Spleen (tissue), 11 donors: ENCODE results near the gene ADCY10. TPM values are rescaled to one million over a fixed set of nuclear protein-coding genes. Genes with fewer than 3 reads are reported as not detected.

ENCODE experiments used
- DNase-seq: peaks from one replicate; pipeline ENCODE4 v3.0.0-alpha.2; 2020
- H3K27ac ChIP-seq, 8 donors: fragments of 200-600 bp; sonication (generic) in 7 of 8; 1 replicate in 4 of 8; 2 replicates in 4 of 8; pipeline versions ENCODE4 v1.5.0 to v1.8.0; 2016 to 2021; ENCODE audit warnings: inconsistent platforms in 4 of 8, mild to moderate bottlenecking in 4 of 8, moderate library complexity in 1 of 8
- H3K27me3 ChIP-seq, 7 donors: fragments of 200-600 bp; sonication (generic) in 6 of 7; replicated peaks in 1 of 7; 1 replicate in 4 of 7; 2 replicates in 3 of 7; pipeline versions ENCODE4 v1.5.0 to v1.8.0; 2016 to 2021; ENCODE audit warnings: inconsistent platforms in 3 of 7, mild to moderate bottlenecking in 1 of 7
- H3K36me3 ChIP-seq, 6 donors: fragments of 200-600 bp; sonication (generic) in 5 of 6; 1 replicate in 4 of 6; 2 replicates in 2 of 6; pipeline versions ENCODE4 v1.5.0 to v1.8.0; 2016 to 2021; ENCODE audit warnings: inconsistent platforms in 2 of 6
- H3K4me1 ChIP-seq, 6 donors: fragments of 200-600 bp; sonication (generic) in 5 of 6; 1 replicate in 3 of 6; 2 replicates in 3 of 6; pipeline versions ENCODE4 v1.5.0 to v1.8.0; 2016 to 2021; ENCODE audit warnings: inconsistent platforms in 3 of 6
- H3K4me3 ChIP-seq, 8 donors: fragments of 200-600 bp; sonication (generic) in 7 of 8; 1 replicate in 4 of 8; 2 replicates in 4 of 8; pipeline versions ENCODE4 v1.5.0 to v1.8.0; 2016 to 2021; ENCODE audit warnings: inconsistent platforms in 4 of 8, mild to moderate bottlenecking in 4 of 8, moderate library complexity in 2 of 8
- H3K9me3 ChIP-seq, 8 donors: fragments of 200-600 bp; sonication (generic) in 7 of 8; 1 replicate in 4 of 8; 2 replicates in 4 of 8; pipeline versions ENCODE4 v1.5.0 to v1.8.0; 2016 to 2021; ENCODE audit warnings: inconsistent platforms in 4 of 8
- POLR2A ChIP-seq, 3 donors: fragments of 450-650 bp; IDR thresholded peaks; one replicate each; pipeline ENCODE4 v1.5.1; 2017; ENCODE audit warnings: antibody characterized with exemption in 3 of 3, mild to moderate bottlenecking in 1 of 3
- POLR2AphosphoS5 ChIP-seq, 3 donors: sonication (generic); formaldehyde crosslinking; IDR thresholded peaks; one replicate each; pipeline ENCODE4 v1.5.1; 2017; ENCODE audit warnings: antibody characterized with exemption in 3 of 3
- WGBS, 5 donors: extraction: QIAGEN DNeasy Blood & Tissue Kit in 3 of 5; methylation state at CpG; one replicate each; pipeline versions ENCODE4 v1.1.5 to v1.1.7; 2013 to 2018; 5-methylcytosine and 5-hydroxymethylcytosine counted together
- intact Hi-C: fragments of 100-400 bp; cut with DNase I; formaldehyde crosslinking; loops from one replicate; pipeline ENCODE4 v1.15.0; 2023; ENCODE audit warnings: low total_unique reads
- polyA plus RNA-seq, 3 donors: library from polyadenylated mRNA; stranded (reverse); fragments of 200-250 nt; gene quantifications; one replicate each; pipeline ENCODE4 v1.2.1, GENCODE V29; 2013
- total RNA-seq, 7 donors: library from RNA; depleted of rRNA in 3 of 7; stranded (reverse); fragments of >200 nt in 3 of 7; fragmentation: NEBNext Ultra II Directional in 4 of 7; extraction: Animal tissue kit (Norgen Biotek cat#: 25700) in 4 of 7; gene quantifications; one replicate each; pipeline versions ENCODE4 v1.1.0 to v1.2.1, GENCODE V29; 2016 to 2021
- TF ChIP-seq, protein P1 (sequence below), 11 experiments: fragments of 200-600 bp in 7 of 11; fragments of 450-650 bp in 4 of 11; sonication (generic) in 4 of 11; IDR thresholded peaks in 8 of 11; conservative IDR thresholded peaks in 3 of 11; 1 replicate in 7 of 11; 2 replicates in 4 of 11; pipeline versions ENCODE4 v1.4.0 to v1.8.0; 2016 to 2021; ENCODE audit warnings: antibody characterized with exemption in 11 of 11, inconsistent platforms in 4 of 11, mild to moderate bottlenecking in 1 of 11
- donor health status: healthy with polysubstance abuse.
- donor health status: DM: no; HTN: no; CAD: no; lungs with moderate emphysema.
- donor health status: DM: no; HTN: no; CAD: no.
- donor health status: Bipolar disorder and iron deficiency.
- donor health status: healthy.
- donor health status: DM: no; HTN: no; CAD: no.
- donor health status: DM: yes; HTN: yes; CAD: no.

Gene ADCY10
- total and polyA plus RNA-seq, 10 donors: 0.04 to 0.40 (median 0.16) TPM; not detected in 4

GRCh38 chr1:167829868-167830267 is 84.1 kb downstream of the ADCY10 start:
- intact Hi-C loops: no loop called here
- no peak for TF ChIP-seq POLR2AphosphoS5 (IDR thresholded peaks at IDR 0.05)
- TF ChIP-seq, protein P1, sequence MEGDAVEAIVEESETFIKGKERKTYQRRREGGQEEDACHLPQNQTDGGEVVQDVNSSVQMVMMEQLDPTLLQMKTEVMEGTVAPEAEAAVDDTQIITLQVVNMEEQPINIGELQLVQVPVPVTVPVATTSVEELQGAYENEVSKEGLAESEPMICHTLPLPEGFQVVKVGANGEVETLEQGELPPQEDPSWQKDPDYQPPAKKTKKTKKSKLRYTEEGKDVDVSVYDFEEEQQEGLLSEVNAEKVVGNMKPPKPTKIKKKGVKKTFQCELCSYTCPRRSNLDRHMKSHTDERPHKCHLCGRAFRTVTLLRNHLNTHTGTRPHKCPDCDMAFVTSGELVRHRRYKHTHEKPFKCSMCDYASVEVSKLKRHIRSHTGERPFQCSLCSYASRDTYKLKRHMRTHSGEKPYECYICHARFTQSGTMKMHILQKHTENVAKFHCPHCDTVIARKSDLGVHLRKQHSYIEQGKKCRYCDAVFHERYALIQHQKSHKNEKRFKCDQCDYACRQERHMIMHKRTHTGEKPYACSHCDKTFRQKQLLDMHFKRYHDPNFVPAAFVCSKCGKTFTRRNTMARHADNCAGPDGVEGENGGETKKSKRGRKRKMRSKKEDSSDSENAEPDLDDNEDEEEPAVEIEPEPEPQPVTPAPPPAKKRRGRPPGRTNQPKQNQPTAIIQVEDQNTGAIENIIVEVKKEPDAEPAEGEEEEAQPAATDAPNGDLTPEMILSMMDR (IDR thresholded peaks at IDR 0.05 in 8 of 11, conservative IDR thresholded peaks at IDR 0.05 in 3 of 11): no peak
- no peak for TF ChIP-seq POLR2A (IDR thresholded peaks at IDR 0.05)

GRCh38 chr1:167826127-167826526 is 87.8 kb downstream of the ADCY10 start:
- Histone ChIP-seq H3K4me3 (no peak overlapping the region), H3K9me3 (no peaks in the 10 kb centered on the region), H3K36me3 (no peaks in the 10 kb centered on the region), H3K27me3 (no peaks in the 10 kb centered on the region), H3K4me1 (no peaks in the 10 kb centered on the region), H3K27ac (no peak overlapping the region)
- DNase-seq: no peak
- no peak for TF ChIP-seq POLR2A (IDR thresholded peaks at IDR 0.05)
- TF ChIP-seq, protein P1 (IDR thresholded peaks at IDR 0.05 in 8 of 11, conservative IDR thresholded peaks at IDR 0.05 in 3 of 11): no peak
- WGBS, 5 donors: 69 to 92% (median 84%) methylated on average over 4 of the region's 4 CpGs
- intact Hi-C loops: no loop called here

More at GRCh38 chr1:167829868-167830267, 84.1 kb downstream of the ADCY10 start:
- DNase-seq: no peak
- 47 to 50% (median 48%) methylated on average over 2 of the region's 2 CpGs for WGBS, 5 donors
- H3K4me1 ChIP-seq: no peaks in the 10 kb centered on the region
- H3K36me3 ChIP-seq: no peaks in the 10 kb centered on the region
- no peak overlapping the region for H3K4me3 ChIP-seq
- no peak overlapping the region for H3K27ac ChIP-seq
- H3K9me3 ChIP-seq: no peaks in the 10 kb centered on the region
- H3K27me3 ChIP-seq: no peaks in the 10 kb centered on the region

- 75 to 84% (median 82%) methylated on average over 4 of the region's 4 CpGs for WGBS, 5 donors
- intact Hi-C loops: no loop called here
- peaks cover 0 to 2% (median 0%) of the 10 kb centered on the region in 6 donors for H3K4me1 ChIP-seq
- no peak for DNase-seq
- H3K27me3 ChIP-seq: peaks cover 0 to 4% (median 0%) of the 10 kb centered on the region in 7 donors
- TF ChIP-seq POLR2A (IDR thresholded peaks at IDR 0.05) (no peak), POLR2AphosphoS5 (IDR thresholded peaks at IDR 0.05) (no peak)
- TF ChIP-seq, protein P1 (IDR thresholded peaks at IDR 0.05 in 8 of 11, conservative IDR thresholded peaks at IDR 0.05 in 3 of 11): no peak
- H3K4me3 ChIP-seq: no peak overlapping the region
- H3K36me3 ChIP-seq: no peaks in the 10 kb centered on the region
- H3K27ac ChIP-seq: no peak overlapping the region
- no peaks in the 10 kb centered on the region for H3K9me3 ChIP-seq
Measured at GRCh38 chr1:167825419-167826079, 88.4 kb downstream of the ADCY10 start.

- no peaks in the 10 kb centered on the region for H3K9me3 ChIP-seq
- peaks cover 0 to 12% (median 7%) of the 10 kb centered on the region in 6 donors for H3K4me1 ChIP-seq
- H3K4me3 ChIP-seq: no peak overlapping the region
- no peak for DNase-seq
- no peaks in the 10 kb centered on the region for H3K36me3 ChIP-seq
- intact Hi-C loops: no loop called here
- WGBS, 5 donors: 78 to 86% (median 81%) methylated on average over 9 of the region's 9 CpGs
- no peak overlapping the region for H3K27ac ChIP-seq
- peaks cover 0 to 16% (median 0%) of the 10 kb centered on the region in 7 donors for H3K27me3 ChIP-seq
- TF ChIP-seq, protein P1 (IDR thresholded peaks at IDR 0.05 in 8 of 11, conservative IDR thresholded peaks at IDR 0.05 in 3 of 11): no peak
- TF ChIP-seq POLR2AphosphoS5 (IDR thresholded peaks at IDR 0.05) (no peak), POLR2A (IDR thresholded peaks at IDR 0.05) (no peak)
Measured at GRCh38 chr1:167824163-167824794, 89.7 kb downstream of the ADCY10 start.
